GM12873 (cell line): ENCODE data around the gene UNKL.

Experiments used
- TF ChIP-seq, protein P1 (sequence below): IDR thresholded peaks from 2 replicates; pipeline ENCODE4 v1.5.1; 2012; ENCODE audit warnings: low read depth, mild to moderate bottlenecking, moderate library complexity, low read length, control low read depth; ENCODE audit not compliant: insufficient read depth; ENCODE audit errors: missing control alignments

The UNKL gene

DNA sequence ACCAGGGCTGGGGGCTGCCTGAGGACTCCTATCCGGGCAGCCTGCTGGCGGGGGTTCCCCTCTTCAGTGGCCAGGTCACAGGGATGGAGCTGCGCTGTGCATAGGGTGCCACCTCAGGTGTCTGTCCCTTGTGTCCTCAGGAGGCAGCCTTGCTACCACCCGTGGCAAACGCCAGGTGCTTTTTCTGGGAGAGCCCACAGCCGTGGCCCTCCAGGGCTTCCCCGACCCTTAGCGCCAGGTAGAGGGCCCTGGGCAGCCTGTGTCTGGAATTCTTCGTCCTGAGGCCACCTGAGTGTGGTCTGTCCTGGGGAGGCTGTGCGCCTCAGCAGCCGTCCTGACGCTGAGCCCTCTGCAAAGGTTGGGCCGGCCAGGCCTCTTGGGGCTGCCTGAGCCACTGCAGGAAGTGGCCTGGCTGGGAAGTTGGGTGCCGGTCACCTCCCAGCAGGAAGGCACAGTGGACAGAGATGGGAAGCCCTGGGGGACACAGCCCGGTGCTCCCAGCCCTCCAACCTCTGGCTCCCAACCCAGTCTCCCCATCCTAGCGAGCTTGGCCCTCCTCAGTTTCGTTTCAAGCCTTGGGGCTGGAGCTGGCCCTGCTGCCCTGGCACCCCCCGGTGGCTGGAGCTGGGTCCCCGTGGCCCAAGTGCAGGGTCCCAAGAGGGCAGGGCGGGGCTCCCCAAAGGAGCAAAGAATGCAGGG, 88.7 kb downstream of the UNKL start:
- TF ChIP-seq, protein P1, sequence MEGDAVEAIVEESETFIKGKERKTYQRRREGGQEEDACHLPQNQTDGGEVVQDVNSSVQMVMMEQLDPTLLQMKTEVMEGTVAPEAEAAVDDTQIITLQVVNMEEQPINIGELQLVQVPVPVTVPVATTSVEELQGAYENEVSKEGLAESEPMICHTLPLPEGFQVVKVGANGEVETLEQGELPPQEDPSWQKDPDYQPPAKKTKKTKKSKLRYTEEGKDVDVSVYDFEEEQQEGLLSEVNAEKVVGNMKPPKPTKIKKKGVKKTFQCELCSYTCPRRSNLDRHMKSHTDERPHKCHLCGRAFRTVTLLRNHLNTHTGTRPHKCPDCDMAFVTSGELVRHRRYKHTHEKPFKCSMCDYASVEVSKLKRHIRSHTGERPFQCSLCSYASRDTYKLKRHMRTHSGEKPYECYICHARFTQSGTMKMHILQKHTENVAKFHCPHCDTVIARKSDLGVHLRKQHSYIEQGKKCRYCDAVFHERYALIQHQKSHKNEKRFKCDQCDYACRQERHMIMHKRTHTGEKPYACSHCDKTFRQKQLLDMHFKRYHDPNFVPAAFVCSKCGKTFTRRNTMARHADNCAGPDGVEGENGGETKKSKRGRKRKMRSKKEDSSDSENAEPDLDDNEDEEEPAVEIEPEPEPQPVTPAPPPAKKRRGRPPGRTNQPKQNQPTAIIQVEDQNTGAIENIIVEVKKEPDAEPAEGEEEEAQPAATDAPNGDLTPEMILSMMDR = no peak

- TF ChIP-seq, protein P1 = no peak
These were observed 89.2 kb downstream of the UNKL start for GRCh38 chr16:1325261-1325660.

GRCh38 chr16:1324286-1324826, 90.1 kb downstream of the UNKL start:
- TF ChIP-seq, protein P1 = no peak

DNA sequence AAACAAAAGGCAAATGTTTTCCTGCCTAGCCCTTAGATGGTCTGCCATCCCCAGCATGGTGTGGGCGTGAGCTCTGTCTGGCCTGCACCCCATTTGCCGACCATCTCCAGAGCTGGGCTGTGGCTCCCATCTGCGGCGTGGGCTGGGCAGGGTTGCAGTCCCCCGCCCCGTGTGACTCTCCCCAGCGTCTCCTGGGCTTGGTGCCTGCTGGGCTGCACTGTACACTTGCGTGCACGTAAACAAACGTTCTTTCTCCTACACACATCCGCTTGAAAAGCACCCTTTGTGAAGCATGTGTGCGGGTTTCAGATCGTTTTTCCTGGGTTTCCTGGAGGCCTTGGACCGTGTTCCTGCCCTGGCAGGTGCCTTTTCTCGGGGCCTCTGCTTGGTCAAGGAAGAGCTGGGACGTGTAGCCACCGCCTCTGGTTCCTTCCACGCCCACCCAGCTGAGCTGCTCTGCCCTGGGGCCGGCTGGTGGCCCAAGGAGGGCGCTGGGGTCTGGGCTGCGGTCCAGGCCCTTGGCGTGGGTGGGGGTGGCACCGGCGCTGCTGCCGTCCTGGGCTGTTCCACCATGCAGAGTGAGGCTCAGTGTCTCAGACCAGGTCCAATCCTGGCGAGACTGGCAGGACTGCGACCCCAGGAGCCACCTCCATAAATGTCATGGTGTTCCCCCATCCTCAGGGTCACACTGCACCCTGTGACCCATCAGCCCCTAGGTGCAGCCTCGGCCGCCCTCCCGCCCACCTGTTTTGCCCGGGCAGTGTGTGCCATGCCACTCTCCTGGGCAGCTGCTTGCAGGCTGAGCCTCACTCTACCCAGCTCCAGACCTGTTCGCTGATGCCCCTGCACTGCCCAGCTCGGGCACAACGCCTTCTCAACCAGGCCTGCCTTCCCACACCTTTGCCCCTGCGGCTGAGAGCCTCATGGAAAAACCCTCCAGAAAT, 90.9 kb downstream of the UNKL start:
- TF ChIP-seq, protein P1 = no peak

DNA sequence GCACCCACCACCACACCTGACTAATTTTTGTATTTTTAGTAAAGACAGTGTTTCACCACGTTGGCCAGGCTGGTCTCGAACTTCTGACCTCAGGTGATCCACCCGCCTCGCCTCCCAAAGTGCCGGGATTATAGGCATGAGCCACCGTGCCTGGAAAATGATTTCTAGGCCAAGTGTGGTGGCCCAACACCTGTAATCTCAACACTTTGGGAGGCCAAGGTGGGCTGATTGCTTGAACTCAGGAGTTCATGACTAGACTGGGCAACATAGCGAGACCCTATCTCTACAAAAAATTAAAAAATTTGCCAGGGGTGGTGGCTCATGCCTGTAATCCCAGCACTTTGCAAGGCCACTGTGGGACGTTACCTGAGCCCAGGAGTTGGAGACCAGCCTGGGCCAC, 92.1 kb downstream of the UNKL start:
- TF ChIP-seq, protein P1 = no peak

GRCh38 chr16:1320658-1321240, 93.8 kb downstream of the UNKL start:
- TF ChIP-seq, protein P1 = no peak

GRCh38 chr16:1320097-1320496, 94.4 kb downstream of the UNKL start:
- TF ChIP-seq, protein P1 = no peak
